Stimulated activated CD4-positive, alpha-beta T cell treated with anti-CD3 and anti-CD28 coated beads, Interleukin-4, amount 100 ng/mL, for 4 hours (primary cell): ENCODE measurements around the gene USF1.
"Not testable (repeated sequence)": the region's sequence is repeated elsewhere in the genome, so short reads cannot be mapped to it uniquely, and the experiment has no call there.

Experiments used
- DNase-seq, 2 experiments: peaks; one replicate each; pipeline ENCODE4 v3.0.0-alpha.2; 2020

USF1 gene

DNA sequence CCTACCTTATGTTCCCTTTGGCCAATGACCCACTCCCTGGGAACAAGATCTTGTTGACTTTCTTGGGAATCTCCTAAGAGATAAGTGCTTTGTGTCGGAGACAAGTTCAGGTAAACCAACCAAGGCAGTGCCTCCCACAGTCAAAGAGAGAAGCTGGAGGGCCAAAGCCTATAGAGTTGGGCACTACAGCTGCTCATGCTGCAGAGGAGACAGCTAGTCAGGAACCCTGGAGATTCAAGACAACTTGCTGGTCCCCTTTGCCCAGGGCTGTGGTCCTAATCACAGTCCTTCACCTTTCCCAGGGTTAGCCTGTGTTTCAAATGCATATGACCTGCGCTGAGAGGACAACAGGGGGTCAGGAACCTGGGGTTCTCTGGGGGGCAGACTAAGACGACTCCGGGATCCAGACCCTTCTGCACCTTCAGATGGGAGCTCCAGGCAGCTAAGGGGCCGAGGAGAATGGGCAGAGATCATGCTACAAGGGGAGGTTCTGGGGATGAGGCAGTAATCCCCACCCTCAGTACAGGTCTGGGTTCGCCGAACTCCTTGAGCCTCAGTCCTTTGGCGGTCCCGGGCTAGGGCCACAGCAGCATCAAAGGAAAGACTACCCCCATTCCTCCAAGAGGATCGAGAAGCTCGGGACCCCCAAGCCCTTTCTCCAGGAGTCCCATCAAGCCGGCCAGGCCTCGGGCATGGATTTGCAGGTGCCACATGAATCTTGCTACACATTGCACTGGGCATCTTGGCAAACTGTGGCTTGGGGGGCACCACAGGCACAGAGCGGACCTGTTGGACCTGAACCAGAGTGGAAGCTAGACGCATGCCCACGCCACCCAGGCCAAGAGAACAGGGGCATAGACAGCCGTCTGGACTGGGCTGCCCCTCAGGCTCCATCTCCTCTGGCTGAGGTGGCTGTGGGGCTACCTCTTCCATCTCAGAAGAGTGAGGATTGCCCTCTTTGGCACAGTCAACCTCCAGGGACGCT lies 2.0 kb upstream of the USF1 start:
- no peak for DNase-seq

- DNase-seq = no peak
Measured at GRCh38 chr1:161046605-161047228, 940 bp upstream of the USF1 start.

- peak; percentile 36 to 54 for DNase-seq
Measured at GRCh38 chr1:161044908-161045735, 655 bp downstream of the USF1 start.

GRCh38 chr1:161044535-161044907 lies 1.3 kb downstream of the USF1 start:
- no peak for DNase-seq

- no peak for DNase-seq
Measured at GRCh38 chr1:161039546-161039945, 6.2 kb downstream of the USF1 start.

- DNase-seq = no peak
Measured at GRCh38 chr1:161039154-161039545, 6.6 kb downstream of the USF1 start.

- peak; percentile 82 to 85 for DNase-seq
Measured at GRCh38 chr1:161038523-161039153, 7.1 kb downstream of the USF1 start, which contains the start of gene TSTD1. Gene TSTD1 (minus strand): TSS chr1:161038964. CDS start chr1:161038889, 75 bp downstream.

GRCh38 chr1:161037661-161038522 lies 7.9 kb downstream of the USF1 start:
- DNase-seq = no peak

- no peak for DNase-seq
Measured at GRCh38 chr1:161033751-161034150, 12.0 kb downstream of the USF1 start.

- no peak for DNase-seq
Measured at GRCh38 chr1:161032409-161032808, 13.4 kb downstream of the USF1 start.

DNA sequence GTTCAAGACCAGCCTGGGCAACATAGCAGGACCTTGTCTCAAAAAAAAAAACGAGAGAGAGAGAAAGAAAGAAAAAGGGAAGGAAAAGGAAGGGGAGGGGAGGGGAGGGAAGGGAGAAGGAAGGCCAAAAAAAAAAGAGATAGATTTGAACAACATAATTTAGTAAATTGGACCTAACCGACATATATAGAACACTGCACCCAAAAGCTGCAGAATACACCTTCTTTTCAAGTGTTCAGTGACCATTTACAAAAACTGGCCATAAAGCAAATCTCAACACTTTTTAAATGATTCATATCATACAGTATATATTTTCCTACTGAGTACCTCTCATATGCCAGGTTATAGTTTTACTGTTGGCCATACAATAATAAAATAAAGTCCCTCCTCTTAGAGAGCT lies 13.9 kb downstream of the USF1 start:
- DNase-seq = no peak

GRCh38 chr1:161029466-161029865 lies 16.3 kb downstream of the USF1 start:
- not testable (repeated sequence) for DNase-seq

- not testable (repeated sequence) for DNase-seq
Measured at GRCh38 chr1:161026954-161027353, 18.8 kb downstream of the USF1 start.

DNA sequence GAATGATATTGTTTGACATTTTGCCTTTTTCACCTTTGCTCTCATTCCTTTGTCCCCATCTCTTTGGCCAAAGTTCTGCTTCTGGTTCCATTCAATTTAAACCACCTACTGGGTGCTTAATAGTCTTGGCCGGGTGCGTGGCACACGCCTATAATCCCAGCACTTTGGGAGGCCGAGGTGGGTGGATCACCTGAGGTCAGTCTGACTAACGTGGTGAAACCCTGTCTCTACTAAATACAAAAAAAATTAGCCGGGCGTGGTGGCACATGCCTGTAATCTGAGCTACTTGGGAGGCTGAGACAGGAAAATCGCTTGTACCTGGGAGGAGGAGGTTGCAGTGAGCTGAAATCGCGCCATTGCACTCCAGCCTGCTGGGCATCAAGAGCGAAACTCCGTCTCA lies 23.3 kb downstream of the USF1 start:
- DNase-seq = not testable (repeated sequence)

DNA sequence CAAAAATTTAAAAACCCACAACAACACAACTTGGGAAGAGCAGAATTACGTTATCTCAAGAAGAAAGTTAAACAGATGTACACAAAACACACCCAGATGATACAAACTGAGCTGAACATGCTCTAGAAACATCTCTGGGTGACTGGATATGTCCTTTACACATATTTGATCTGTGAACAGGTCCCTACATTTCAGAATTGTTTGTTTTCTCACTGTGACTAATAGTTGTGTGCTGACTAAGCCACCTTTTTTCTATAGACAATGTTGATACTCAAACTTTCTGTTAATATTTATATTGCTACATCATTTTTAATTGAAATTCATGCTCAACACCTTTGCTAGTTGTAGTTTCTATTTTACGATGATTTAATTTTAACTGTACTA lies 23.8 kb downstream of the USF1 start:
- DNase-seq = no peak

DNA sequence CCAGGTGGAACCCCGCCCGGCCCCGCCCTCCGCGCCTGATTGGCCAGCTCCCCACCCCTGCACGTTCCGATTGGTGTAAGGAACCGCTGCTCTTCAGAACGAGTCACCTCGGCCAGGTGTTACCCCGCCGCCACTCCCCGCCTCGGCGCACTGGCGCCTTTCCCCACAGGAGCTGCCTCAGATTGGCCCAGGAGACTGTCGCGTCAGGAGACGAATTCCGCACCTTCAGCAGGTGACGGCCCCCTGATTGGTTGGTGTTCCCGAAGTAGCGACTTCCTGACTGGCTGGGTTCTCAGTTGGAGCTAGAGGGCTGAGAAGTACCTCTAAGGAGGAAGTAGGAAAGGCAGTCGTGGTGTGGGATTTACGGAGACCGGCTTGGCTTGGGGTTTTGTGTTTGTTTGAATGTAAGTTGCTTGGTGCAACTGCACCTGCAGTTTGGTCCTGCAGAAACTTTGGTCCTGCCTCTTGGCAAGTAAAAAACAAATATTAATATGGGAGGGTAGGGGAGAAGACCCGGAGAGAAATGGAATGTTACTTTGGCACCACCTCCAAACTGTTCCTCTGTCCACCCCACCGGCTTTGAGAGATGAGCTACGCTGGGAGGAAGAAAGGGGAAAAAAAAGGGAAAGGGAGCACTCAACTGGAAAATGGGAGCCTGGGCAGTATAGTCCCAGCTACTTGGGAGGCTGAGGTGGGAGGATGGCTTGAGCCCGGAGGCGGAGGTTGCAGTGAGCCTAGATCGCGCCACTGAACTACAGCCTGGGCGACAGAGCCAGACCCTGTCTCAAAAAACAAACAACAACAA lies 24.4 kb downstream of the USF1 start:
- peak; percentile 85 to 87 for DNase-seq

GRCh38 chr1:161020509-161021164 lies 25.1 kb downstream of the USF1 start, which contains the start of gene F11R:
Gene F11R (minus strand): TSS chr1:161021152. CDS start chr1:161021073, 79 bp downstream.
- peak in 1 of 2 experiments; percentile 29 for DNase-seq

GRCh38 chr1:161019751-161020495 lies 25.9 kb downstream of the USF1 start:
- no peak for DNase-seq

DNA sequence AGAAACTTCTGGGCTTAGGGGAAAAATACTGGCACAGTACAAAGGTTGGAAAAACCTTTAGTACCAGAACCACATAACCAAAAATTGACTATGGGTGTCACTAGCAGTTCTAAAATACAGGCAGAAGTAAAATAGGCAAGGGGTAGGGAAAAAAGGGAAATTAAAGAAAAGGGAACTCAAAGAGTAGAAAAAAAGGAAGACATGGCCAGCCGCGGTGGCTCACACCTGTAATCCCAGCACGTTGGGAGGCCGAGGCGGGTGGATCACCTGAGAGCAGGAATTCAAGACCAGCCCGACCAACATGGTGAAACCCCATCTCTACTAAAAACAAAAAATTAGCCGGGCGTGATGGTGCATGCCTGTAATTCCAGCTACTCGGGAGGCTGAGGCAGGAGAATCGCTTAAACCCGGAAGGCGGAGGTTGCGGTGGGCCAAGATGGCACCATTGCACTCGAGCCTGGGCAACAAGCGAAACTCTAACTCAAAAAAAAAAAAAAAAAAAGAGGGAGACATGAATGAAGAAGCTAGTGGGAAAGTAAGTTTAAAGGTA lies 26.6 kb downstream of the USF1 start:
- DNase-seq = not testable (repeated sequence)
